Vagina (tissue), 2 donors: ENCODE data around the gene PSMC3.

Source experiments
- CTCF ChIP-seq, 3 experiments: fragments of 450-650 bp in 2 of 3; fragments of 200-600 bp in 1 of 3; sonication (generic) in 1 of 3; IDR thresholded peaks; one replicate each; pipeline ENCODE4 v1.5.1; 2017 to 2019; ENCODE audit warnings: antibody characterized with exemption in 3 of 3, mild to moderate bottlenecking in 2 of 3, moderate library complexity in 2 of 3
- POLR2A ChIP-seq, 2 donors: fragments of 450-650 bp; IDR thresholded peaks; one replicate each; pipeline ENCODE4 v1.6.1; 2017; ENCODE audit warnings: antibody characterized with exemption in 2 of 2, mild to moderate bottlenecking in 2 of 2, moderate library complexity in 2 of 2
- POLR2AphosphoS5 ChIP-seq, 2 donors: sonication (generic); formaldehyde crosslinking; IDR thresholded peaks; one replicate each; pipeline ENCODE4 v1.9.0; 2017; ENCODE audit warnings: antibody characterized with exemption in 2 of 2, mild to moderate bottlenecking in 2 of 2, low read depth in 1 of 2; ENCODE audit not compliant: insufficient read depth in 1 of 2

DNA sequence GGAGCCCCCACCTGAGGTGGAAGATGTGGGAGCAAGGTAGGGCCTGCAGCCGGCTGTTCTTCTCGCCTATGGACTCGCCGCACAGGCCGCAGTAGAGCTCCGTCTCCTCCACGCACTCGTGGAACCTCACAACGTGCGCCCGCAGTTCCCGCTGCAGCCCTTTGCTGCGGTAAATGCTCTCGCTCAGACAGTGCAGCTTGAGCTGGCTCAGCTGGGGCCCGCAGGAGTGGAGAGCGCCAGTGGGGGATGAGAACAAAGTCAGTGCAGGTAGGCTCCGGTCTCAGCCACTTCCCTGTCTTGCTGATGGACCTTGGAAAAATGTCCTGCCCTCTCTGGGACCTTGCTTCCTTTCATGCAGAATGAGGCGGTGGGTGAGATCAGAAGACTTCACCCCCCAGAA lies 12.5 kb upstream of the PSMC3 start:
- TF ChIP-seq POLR2A (IDR thresholded peaks at IDR 0.05): no peak
- TF ChIP-seq CTCF (IDR thresholded peaks at IDR 0.05): no peak
- no peak for TF ChIP-seq POLR2AphosphoS5 (IDR thresholded peaks at IDR 0.05; ENCODE audit: insufficient read depth in 1 of 2, low read depth in 1 of 2)
